Measurements from ENCODE around the gene NRIP2.

DNA sequence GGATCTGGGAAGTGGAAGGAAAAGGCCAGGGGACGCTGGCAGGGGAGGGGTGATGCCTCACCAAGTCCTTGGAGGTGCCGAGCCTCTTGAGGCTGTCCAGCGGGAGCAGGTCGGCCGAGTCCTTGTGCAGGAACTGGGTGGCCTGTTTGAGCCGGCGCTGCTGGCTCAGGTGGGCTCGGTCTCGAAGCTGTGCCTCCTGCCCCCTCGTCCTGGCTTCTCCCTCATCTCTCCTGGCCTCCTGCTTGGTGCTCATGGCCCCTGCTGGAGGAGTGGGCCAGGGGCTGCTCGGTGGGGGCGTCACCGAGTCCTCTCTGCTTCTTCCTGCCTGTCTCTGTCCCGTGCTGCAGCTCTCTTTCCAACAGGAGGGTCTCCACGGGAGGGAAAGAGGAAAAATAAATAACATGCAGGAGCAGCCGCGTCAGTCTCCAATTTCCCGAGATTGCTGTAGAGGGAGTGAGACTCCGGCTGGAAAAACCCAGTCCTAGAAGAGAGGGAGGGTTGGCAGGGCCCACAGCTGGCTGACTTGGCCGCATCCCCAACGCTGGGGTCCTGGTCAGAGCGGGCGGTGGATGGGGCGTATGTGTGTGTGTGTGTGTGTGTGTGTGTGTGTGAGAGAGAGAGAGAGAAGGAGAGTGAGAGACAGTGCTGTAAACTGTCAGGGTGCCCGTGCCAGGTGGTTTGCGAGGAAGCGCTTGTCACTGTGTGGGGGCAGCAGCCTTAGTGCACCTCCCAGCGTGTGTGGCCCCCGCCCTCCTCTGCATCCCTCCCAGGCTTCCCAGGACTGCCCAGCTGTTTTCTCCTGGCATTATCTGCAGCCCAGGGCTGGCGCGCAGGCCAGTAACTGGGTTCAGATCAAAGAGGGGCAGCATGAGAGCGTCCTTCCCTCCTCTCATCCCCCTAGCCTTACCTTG lies at the start of gene NRIP2:
- TF ChIP-seq CTCF (IDR thresholded peaks at IDR 0.05 in 4 of 5, conservative IDR thresholded peaks at IDR 0.05 in 1 of 5), result no peak
- no peak for TF ChIP-seq POLR2A (IDR thresholded peaks at IDR 0.05)

All from gastrocnemius medialis (tissue), 4 donors.